Stimulated activated memory B cell treated with anti-CD40 and anti-IgM and Interleukin-4, amounts not matched to agents 10 μg/mL and 1 μg/mL and 100 μg/mL, for 72 hours (primary cell): ENCODE data around the gene CELSR1.

ENCODE experiments used
- ATAC-seq: fragments of 150-1000 bp; cut with Tn5 transposase; 2 replicates; pipeline ENCODE4 v1.10.0; 2021
- H3K27ac Mint-ChIP-seq: one replicate; pipeline ENCODE4 v1.8.0; 2022; ENCODE audit warnings: mild to moderate bottlenecking, mixed read lengths
- H3K27me3 Mint-ChIP-seq: one replicate; pipeline ENCODE4 v1.8.0; 2022; ENCODE audit warnings: mixed read lengths
- H3K36me3 Mint-ChIP-seq: one replicate; pipeline ENCODE4 v1.8.0; 2022; ENCODE audit warnings: mixed read lengths
- H3K4me1 Mint-ChIP-seq: one replicate; pipeline ENCODE4 v1.8.0; 2022; ENCODE audit warnings: mixed read lengths
- H3K4me3 Mint-ChIP-seq: one replicate; pipeline ENCODE4 v1.8.0; 2022; ENCODE audit warnings: mild to moderate bottlenecking, moderate library complexity, mixed read lengths
- H3K9me3 Mint-ChIP-seq: one replicate; pipeline ENCODE4 v1.8.0; 2022; ENCODE audit warnings: mixed read lengths

The CELSR1 gene

DNA sequence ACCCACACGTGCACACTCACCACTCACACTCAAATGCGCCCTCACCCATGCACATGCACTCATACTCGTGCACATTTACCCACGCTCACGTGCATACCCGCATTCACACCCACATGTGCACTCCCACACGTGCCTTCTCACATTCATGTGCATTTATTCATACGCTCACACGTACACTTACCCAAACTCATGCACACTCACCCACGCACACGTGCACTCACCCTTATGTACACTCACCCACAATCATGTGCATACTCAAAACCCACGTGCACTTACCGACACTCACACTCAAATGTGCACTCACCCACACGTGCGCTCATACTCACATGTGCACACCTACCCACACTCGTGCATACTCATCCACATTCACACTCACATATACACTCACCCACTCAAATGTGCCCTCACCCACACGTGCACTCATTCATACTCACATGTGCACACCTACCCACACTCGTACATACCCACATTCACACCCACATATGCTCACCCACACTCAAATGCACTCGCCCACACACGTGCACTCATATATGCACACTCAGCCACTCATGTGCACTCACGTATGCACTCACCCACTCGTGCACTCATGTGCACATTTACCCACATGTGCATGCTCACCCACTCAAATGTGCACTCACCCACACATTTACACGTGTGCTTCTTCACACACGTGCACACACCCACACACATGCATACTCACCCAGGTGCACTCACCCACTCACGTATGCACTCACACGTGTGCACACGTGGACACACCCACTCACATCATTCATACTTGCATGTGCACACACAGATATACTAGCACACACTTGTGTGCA is 117.5 kb downstream of the CELSR1 start:
- H3K4me1 Mint-ChIP-seq = peaks cover 7% of the 10 kb centered on the region
- ATAC-seq = no peak
- no peaks in the 10 kb centered on the region for H3K9me3 Mint-ChIP-seq
- no peak overlapping the region for H3K4me3 Mint-ChIP-seq
- no peak overlapping the region for H3K27ac Mint-ChIP-seq
- H3K36me3 Mint-ChIP-seq = peaks cover under 1% of the 10 kb centered on the region
- no peaks in the 10 kb centered on the region for H3K27me3 Mint-ChIP-seq

- Mint-ChIP-seq H3K9me3 (no peaks in the 10 kb centered on the region), H3K4me3 (no peak overlapping the region), H3K27ac (no peak overlapping the region), H3K27me3 (no peaks in the 10 kb centered on the region), H3K36me3 (peaks cover 5% of the 10 kb centered on the region), H3K4me1 (peaks cover 16% of the 10 kb centered on the region)
- no peak for ATAC-seq
Measured at GRCh38 chr22:46418827-46419226, 118.6 kb downstream of the CELSR1 start.

- H3K4me3 Mint-ChIP-seq = no peak overlapping the region
- H3K27ac Mint-ChIP-seq = no peak overlapping the region
- no peaks in the 10 kb centered on the region for H3K27me3 Mint-ChIP-seq
- H3K9me3 Mint-ChIP-seq = no peaks in the 10 kb centered on the region
- H3K4me1 Mint-ChIP-seq = peaks cover 16% of the 10 kb centered on the region
- no peak for ATAC-seq
- H3K36me3 Mint-ChIP-seq = peaks cover 5% of the 10 kb centered on the region
Measured at GRCh38 chr22:46417769-46418168, 119.7 kb downstream of the CELSR1 start.

DNA sequence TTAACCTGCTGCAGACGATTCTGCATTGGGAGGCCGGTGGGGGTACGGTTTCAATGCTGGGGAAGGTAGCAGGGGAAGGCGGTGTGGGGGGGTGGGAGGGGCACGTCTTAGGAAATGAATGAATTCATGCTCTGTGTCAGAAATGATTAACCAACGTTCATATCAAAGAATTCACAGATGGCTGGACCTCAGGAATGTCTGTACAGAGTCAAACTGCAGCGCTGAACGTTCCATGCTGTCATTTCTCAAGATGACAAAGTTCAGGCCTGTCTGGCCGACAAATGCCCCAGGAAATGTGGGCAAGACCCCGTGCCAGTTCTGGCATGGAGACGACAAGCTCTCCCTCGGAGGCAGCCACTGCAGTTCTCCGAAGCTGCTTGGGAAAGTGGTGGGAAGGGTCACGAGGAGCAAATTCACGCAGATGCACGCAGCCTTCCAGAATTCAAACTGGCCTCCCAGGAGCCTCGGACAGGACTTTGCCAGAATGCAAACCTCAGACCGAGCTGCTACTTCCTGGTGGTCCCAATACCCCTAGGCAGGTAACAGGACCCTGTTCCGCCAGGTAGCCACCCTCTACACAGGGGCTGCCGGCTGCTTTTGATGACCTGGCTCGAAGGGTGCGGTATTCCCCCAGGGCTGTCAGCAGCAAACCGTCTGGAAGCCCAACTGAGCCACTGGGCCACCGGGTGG is 120.4 kb downstream of the CELSR1 start:
- Mint-ChIP-seq H3K9me3 (no peaks in the 10 kb centered on the region), H3K36me3 (peaks cover 5% of the 10 kb centered on the region), H3K27ac (no peak overlapping the region), H3K27me3 (no peaks in the 10 kb centered on the region), H3K4me3 (no peak overlapping the region), H3K4me1 (peaks cover 16% of the 10 kb centered on the region)
- ATAC-seq = no peak

GRCh38 chr22:46416520-46416871 is 120.9 kb downstream of the CELSR1 start:
- H3K27me3 Mint-ChIP-seq = no peaks in the 10 kb centered on the region
- no peak for ATAC-seq

GRCh38 chr22:46415776-46416519 is 121.5 kb downstream of the CELSR1 start:
- peaks cover 16% of the 10 kb centered on the region for H3K4me1 Mint-ChIP-seq
- H3K4me3 Mint-ChIP-seq = no peak overlapping the region
- no peaks in the 10 kb centered on the region for H3K9me3 Mint-ChIP-seq
- no peak overlapping the region for H3K27ac Mint-ChIP-seq
- ATAC-seq = no peak
- H3K36me3 Mint-ChIP-seq = peaks cover 12% of the 10 kb centered on the region
- H3K27me3 Mint-ChIP-seq = no peaks in the 10 kb centered on the region

More at GRCh38 chr22:46416520-46416871, 120.9 kb downstream of the CELSR1 start:
- Mint-ChIP-seq H3K4me3 (no peak overlapping the region), H3K4me1 (peaks cover 16% of the 10 kb centered on the region), H3K9me3 (no peaks in the 10 kb centered on the region), H3K36me3 (peaks cover 6% of the 10 kb centered on the region), H3K27ac (no peak overlapping the region)

DNA sequence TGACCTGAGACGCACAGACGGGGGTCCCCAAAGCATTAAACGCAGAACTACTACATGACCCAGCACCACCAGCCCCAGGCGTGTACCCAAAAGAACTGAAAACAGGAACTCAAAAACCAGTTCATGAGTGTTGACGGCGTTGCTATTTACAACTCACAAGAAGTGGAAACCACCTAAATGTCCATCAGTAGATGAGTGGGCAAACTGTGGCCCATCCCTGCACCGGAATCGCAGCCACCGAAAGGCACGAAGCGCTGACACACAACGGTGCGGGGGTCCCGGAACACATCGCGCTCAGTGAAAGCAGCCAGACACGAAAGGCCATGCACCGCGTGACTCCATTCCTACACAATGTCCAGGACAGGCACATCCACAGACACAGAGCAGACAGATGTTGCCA is 122.7 kb downstream of the CELSR1 start:
- Mint-ChIP-seq H3K27ac (peak overlapping the region; percentile 87), H3K36me3 (peaks cover 18% of the 10 kb centered on the region), H3K4me3 (no peak overlapping the region), H3K27me3 (no peaks in the 10 kb centered on the region), H3K9me3 (no peaks in the 10 kb centered on the region), H3K4me1 (peaks cover 16% of the 10 kb centered on the region)
- ATAC-seq = peak; percentile 83

DNA sequence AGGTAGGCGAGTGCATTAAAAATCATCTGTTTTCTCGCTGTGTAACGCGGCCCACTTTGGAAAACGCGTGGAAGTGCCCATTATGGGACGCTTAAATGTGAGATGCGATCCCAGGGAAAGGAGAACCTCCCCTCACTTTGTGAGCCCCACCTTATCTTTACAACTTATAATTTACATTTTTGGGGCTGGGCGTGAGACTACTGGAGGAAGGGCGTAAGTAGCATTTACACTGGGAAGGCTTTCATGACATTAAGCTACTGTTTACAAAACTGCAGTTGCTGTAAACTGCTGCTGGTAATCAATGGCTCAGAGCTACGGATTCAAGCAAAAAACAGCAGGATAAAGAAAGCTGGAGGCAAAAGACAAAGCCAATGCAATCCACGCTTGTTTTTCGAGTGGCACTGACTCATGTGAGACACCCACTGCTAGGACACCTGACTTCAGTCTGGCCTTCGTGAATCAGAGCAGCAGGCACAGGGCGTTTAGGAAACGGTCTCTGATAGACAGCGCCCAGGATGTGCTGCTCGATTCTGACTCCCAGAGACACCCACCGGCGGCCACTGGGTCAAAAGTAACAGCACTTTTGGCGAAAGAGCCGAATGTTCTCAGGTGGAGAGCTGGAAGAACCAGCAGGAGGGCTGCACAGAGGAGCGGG is 123.6 kb downstream of the CELSR1 start:
- Mint-ChIP-seq H3K36me3 (peaks cover 18% of the 10 kb centered on the region), H3K4me1 (peaks cover 16% of the 10 kb centered on the region), H3K9me3 (no peaks in the 10 kb centered on the region), H3K27ac (peak overlapping the region; percentile 87), H3K4me3 (no peak overlapping the region), H3K27me3 (no peaks in the 10 kb centered on the region)
- ATAC-seq = no peak

DNA sequence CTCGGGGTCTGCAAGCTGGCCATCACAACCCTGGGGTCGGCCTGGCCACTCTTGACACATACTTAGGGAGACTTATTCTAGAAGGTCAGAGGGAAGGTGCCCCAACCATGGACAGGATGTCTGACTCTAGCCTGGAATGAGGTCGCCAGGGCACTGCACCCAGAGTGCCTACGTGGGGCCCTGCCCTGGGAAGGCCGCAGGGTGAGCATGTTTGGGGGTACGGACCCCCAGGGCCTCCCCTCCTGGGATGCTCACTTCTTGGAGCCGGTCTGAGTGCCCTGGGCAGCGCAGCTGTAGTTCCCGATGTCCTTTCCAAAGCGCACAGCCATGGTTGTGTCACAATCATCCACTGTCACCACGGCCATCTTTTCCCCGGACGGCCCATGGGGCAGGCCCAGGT is 126.1 kb downstream of the CELSR1 start:
- H3K4me1 Mint-ChIP-seq = peaks cover 11% of the 10 kb centered on the region
- H3K9me3 Mint-ChIP-seq = no peaks in the 10 kb centered on the region
- H3K27me3 Mint-ChIP-seq = no peaks in the 10 kb centered on the region
- H3K4me3 Mint-ChIP-seq = no peak overlapping the region
- ATAC-seq = no peak
- no peak overlapping the region for H3K27ac Mint-ChIP-seq
- H3K36me3 Mint-ChIP-seq = peaks cover 30% of the 10 kb centered on the region

DNA sequence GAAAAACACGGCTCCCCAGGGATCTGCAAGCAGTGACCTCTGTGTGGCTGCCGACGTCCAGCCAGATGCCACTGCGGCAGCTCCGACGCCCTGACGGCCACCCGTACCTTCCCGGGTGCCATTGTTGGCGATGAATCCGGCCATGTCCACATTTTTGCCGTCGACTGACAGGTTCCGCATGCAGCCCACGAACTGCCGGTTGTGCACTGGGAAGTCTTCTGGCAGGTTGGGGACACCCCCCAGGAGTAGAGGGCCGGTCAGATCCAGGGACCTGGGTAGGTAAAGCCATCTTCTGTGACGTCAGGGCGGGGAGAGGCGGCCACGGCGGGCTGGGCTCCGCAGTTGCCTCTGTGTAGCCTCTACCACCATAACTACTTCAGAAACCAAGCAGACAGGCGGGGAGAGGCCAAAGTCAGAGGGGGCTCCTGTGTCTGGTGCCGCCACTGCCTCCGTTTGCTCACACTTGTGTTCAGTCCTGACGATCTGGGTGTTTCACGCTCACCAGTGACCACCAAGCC is 127.1 kb downstream of the CELSR1 start:
- Mint-ChIP-seq H3K27me3 (no peaks in the 10 kb centered on the region), H3K36me3 (peaks cover 30% of the 10 kb centered on the region), H3K27ac (no peak overlapping the region), H3K4me3 (no peak overlapping the region), H3K9me3 (no peaks in the 10 kb centered on the region), H3K4me1 (peaks cover 11% of the 10 kb centered on the region)
- no peak for ATAC-seq

- no peak overlapping the region for H3K27ac Mint-ChIP-seq
- H3K4me3 Mint-ChIP-seq = no peak overlapping the region
- H3K36me3 Mint-ChIP-seq = peaks cover 27% of the 10 kb centered on the region
- ATAC-seq = no peak
- no peaks in the 10 kb centered on the region for H3K9me3 Mint-ChIP-seq
- peaks cover 8% of the 10 kb centered on the region for H3K4me1 Mint-ChIP-seq
- no peaks in the 10 kb centered on the region for H3K27me3 Mint-ChIP-seq
Measured at GRCh38 chr22:46409631-46410210, 127.7 kb downstream of the CELSR1 start.

GRCh38 chr22:46408568-46409506 is 128.6 kb downstream of the CELSR1 start:
- ATAC-seq = no peak
- H3K4me1 Mint-ChIP-seq = peaks cover under 1% of the 10 kb centered on the region
- no peak overlapping the region for H3K27ac Mint-ChIP-seq

GRCh38 chr22:46407748-46408147 is 129.7 kb downstream of the CELSR1 start:
- Mint-ChIP-seq H3K4me1 (no peaks in the 10 kb centered on the region), H3K27ac (no peak overlapping the region), H3K27me3 (no peaks in the 10 kb centered on the region), H3K4me3 (no peak overlapping the region), H3K36me3 (peaks cover 29% of the 10 kb centered on the region), H3K9me3 (no peaks in the 10 kb centered on the region)
- no peak for ATAC-seq

More at GRCh38 chr22:46408568-46409506, 128.6 kb downstream of the CELSR1 start:
- H3K27me3 Mint-ChIP-seq = no peaks in the 10 kb centered on the region
- H3K36me3 Mint-ChIP-seq = peaks cover 25% of the 10 kb centered on the region
- H3K4me3 Mint-ChIP-seq = no peak overlapping the region
- no peaks in the 10 kb centered on the region for H3K9me3 Mint-ChIP-seq

GRCh38 chr22:46406791-46407190 is 130.6 kb downstream of the CELSR1 start:
- Mint-ChIP-seq H3K27ac (no peak overlapping the region), H3K9me3 (no peaks in the 10 kb centered on the region), H3K36me3 (peaks cover 32% of the 10 kb centered on the region), H3K4me3 (no peak overlapping the region), H3K27me3 (no peaks in the 10 kb centered on the region), H3K4me1 (no peaks in the 10 kb centered on the region)
- no peak for ATAC-seq
